Adrenal gland (tissue), 12 donors: ENCODE measurements around the gene ABCC3. TPM values are rescaled to one million over a fixed set of nuclear protein-coding genes. Genes with fewer than 3 reads are reported as not detected.
"Not testable (repeated sequence)": the region's sequence is repeated elsewhere in the genome, so short reads cannot be mapped to it uniquely, and the experiment has no call there.

Experiments used
- DNase-seq, 7 donors: peaks; one replicate each; pipeline ENCODE4 v3.0.0-alpha.2; 2019 to 2020
- H3K27ac ChIP-seq, 5 donors: fragments of 200-600 bp; sonication (generic) in 4 of 5; 1 replicate in 3 of 5; 2 replicates in 2 of 5; pipeline versions ENCODE4 v1.5.1 to v1.8.0; 2016 to 2020; ENCODE audit warnings: mild to moderate bottlenecking in 1 of 5
- H3K27me3 ChIP-seq: fragments of 200-600 bp; 2 replicates; pipeline ENCODE4 v1.8.0; 2021
- H3K36me3 ChIP-seq, 2 donors: fragments of 200-600 bp; replicated peaks in 1 of 2; 1 replicate in 1 of 2; 2 replicates in 1 of 2; pipeline versions ENCODE4 v1.5.1 to v1.8.0; 2018 to 2022
- H3K4me1 ChIP-seq, 2 donors: fragments of 200-600 bp; replicated peaks in 1 of 2; 1 replicate in 1 of 2; 2 replicates in 1 of 2; pipeline versions ENCODE4 v1.5.1 to v1.8.0; 2018 to 2021
- H3K4me3 ChIP-seq, 4 donors: fragments of 200-600 bp; sonication (generic) in 3 of 4; one replicate each; pipeline ENCODE4 v1.5.1; 2016 to 2018
- H3K9me3 ChIP-seq, 3 donors: fragments of 200-600 bp; sonication (generic) in 1 of 3; replicated peaks in 1 of 3; 1 replicate in 2 of 3; 2 replicates in 1 of 3; pipeline versions ENCODE4 v1.5.1 to v1.8.0; 2016 to 2021
- POLR2A ChIP-seq, 2 donors: fragments of 450-650 bp; IDR thresholded peaks; one replicate each; pipeline ENCODE4 v1.6.1; 2017; ENCODE audit warnings: antibody characterized with exemption in 2 of 2, mild to moderate bottlenecking in 2 of 2, moderate library complexity in 1 of 2
- WGBS, 4 donors: extraction: QIAGEN DNeasy Blood & Tissue Kit in 2 of 4; methylation state at CpG; one replicate each; pipeline versions ENCODE4 v1.1.5 to v1.1.7; 2013 to 2017; 5-methylcytosine and 5-hydroxymethylcytosine counted together
- intact Hi-C, 2 donors: fragments of 100-400 bp; cut with DNase I; formaldehyde crosslinking; loops; one replicate each; pipeline versions ENCODE4 v1.14.1 to v1.15.0; 2022 to 2023
- polyA plus RNA-seq, 3 donors: library from polyadenylated mRNA; stranded (reverse); fragments of 200-250 nt in 2 of 3; fragments of 350-450 nt in 1 of 3; fragmentation: Illumina TruSeq in 1 of 3; extraction: RNeasy Lipid Tissue Mini Kit (QIAGEN cat#74804) in 1 of 3; gene quantifications; one replicate each; pipeline ENCODE4 v1.2.3, GENCODE V29; 2013 to 2014
- total RNA-seq, 9 donors: library from RNA; depleted of rRNA in 4 of 9; stranded (reverse); fragments of >200 nt in 4 of 9; fragments of 120-200 nt in 1 of 9; fragmentation: NEBNext Ultra II Directional in 1 of 9; extraction: Animal tissue kit (Norgen Biotek cat#: 25700) in 1 of 9; gene quantifications; one replicate each; pipeline versions ENCODE4 v1.1.0 to v1.2.4, GENCODE V29; 2013 to 2023
- TF ChIP-seq, protein P1 (sequence below), 6 experiments: fragments of 450-650 bp in 4 of 6; fragments of 200-600 bp in 2 of 6; sonication (generic) in 1 of 6; IDR thresholded peaks; 1 replicate in 5 of 6; 2 replicates in 1 of 6; pipeline versions ENCODE4 v1.5.1 to v1.8.0; 2016 to 2021; ENCODE audit warnings: antibody characterized with exemption in 6 of 6, mild to moderate bottlenecking in 2 of 6, moderate library complexity in 1 of 6
- donor health status: healthy with polysubstance abuse.
- donor health status: Bipolar disorder and iron deficiency.
- donor health status: DM: yes; HTN: yes; CAD: no.
- donor health status: DM: no; HTN: no; CAD: no.
- donor health status: DM: no; HTN: no; CAD: no.
- donor health status: DM: yes; HTN: yes; CAD: no.

The ABCC3 gene
- total and polyA plus RNA-seq, 12 donors, result 7.2 to 448 (median 262) TPM

GRCh38 chr17:50719924-50720794 lies 85.5 kb downstream of the ABCC3 start:
- no peaks in the 10 kb centered on the region for H3K27me3 ChIP-seq
- intact Hi-C loops, result no loop called here
- H3K9me3 ChIP-seq, result no peaks in the 10 kb centered on the region
- no peak for DNase-seq
- H3K4me3 ChIP-seq, result peak overlapping the region; percentile 25 to 89 (median 76)
- H3K4me1 ChIP-seq, result peaks cover 6 to 45% of the 10 kb centered on the region in 2 donors
- peak overlapping the region; percentile 80 to 98 (median 95) for H3K27ac ChIP-seq
- 0 to 3% (median 1%) methylated on average over 19 to 25 of the region's 25 CpGs for WGBS, 4 donors
- no peak for TF ChIP-seq POLR2A (IDR thresholded peaks at IDR 0.05)
- TF ChIP-seq, protein P1, sequence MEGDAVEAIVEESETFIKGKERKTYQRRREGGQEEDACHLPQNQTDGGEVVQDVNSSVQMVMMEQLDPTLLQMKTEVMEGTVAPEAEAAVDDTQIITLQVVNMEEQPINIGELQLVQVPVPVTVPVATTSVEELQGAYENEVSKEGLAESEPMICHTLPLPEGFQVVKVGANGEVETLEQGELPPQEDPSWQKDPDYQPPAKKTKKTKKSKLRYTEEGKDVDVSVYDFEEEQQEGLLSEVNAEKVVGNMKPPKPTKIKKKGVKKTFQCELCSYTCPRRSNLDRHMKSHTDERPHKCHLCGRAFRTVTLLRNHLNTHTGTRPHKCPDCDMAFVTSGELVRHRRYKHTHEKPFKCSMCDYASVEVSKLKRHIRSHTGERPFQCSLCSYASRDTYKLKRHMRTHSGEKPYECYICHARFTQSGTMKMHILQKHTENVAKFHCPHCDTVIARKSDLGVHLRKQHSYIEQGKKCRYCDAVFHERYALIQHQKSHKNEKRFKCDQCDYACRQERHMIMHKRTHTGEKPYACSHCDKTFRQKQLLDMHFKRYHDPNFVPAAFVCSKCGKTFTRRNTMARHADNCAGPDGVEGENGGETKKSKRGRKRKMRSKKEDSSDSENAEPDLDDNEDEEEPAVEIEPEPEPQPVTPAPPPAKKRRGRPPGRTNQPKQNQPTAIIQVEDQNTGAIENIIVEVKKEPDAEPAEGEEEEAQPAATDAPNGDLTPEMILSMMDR (IDR thresholded peaks at IDR 0.05), result no peak
- no peaks in the 10 kb centered on the region for H3K36me3 ChIP-seq

DNA sequence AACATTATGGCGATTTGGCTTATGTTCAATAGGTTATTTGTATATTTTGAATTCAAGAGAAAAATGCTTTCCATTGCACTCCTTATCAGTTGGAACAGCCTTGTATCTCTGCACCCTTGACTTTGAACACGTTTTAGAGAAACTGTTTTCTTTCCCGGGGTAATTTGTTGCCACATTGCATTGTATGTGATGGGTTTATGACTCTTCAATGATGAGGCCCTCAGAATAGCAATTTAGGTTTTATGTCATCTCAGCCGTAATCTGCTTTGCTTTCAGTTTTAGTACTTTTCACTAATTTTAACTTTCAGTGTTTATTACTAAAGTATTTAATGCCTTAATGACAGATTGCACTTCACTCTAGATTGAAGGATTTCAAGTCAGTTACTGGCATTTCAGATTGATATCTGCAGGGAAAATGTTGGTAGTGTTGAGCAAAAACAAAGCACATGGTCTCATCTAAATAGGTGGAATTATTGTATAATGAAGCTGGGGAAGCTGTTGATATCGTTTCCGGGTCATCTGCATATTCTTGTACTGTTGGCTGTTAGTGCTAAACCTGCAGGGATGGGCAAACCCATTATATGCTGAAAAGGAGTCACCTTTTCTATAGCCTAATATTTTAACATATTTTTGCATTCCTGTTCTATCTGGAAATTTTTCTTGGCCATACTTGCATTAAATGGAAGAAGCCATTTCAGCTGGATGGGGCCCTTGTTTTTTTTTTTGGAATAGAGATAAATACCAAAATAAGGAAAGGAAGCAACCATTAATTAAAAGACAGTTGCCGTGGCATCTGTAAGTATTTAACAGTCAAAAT lies 86.7 kb downstream of the ABCC3 start:
- no peaks in the 10 kb centered on the region for H3K27me3 ChIP-seq
- WGBS, 4 donors, result 8 to 13% (median 11%) methylated on average over 7 of the region's 7 CpGs
- peak overlapping the region in 1 of 4 donors; percentile 89 for H3K4me3 ChIP-seq
- H3K9me3 ChIP-seq, result no peaks in the 10 kb centered on the region
- H3K4me1 ChIP-seq, result peaks cover 6 to 57% of the 10 kb centered on the region in 2 donors
- H3K27ac ChIP-seq, result peak overlapping the region in 3 of 5 donors; percentile 19 to 95 (median 20)
- no peak for DNase-seq
- H3K36me3 ChIP-seq, result no peaks in the 10 kb centered on the region
- intact Hi-C loops, result no loop called here
- peak in 1 of 2 donors; percentile 23 for TF ChIP-seq POLR2A (IDR thresholded peaks at IDR 0.05)
- TF ChIP-seq, protein P1 (IDR thresholded peaks at IDR 0.05), result no peak

DNA sequence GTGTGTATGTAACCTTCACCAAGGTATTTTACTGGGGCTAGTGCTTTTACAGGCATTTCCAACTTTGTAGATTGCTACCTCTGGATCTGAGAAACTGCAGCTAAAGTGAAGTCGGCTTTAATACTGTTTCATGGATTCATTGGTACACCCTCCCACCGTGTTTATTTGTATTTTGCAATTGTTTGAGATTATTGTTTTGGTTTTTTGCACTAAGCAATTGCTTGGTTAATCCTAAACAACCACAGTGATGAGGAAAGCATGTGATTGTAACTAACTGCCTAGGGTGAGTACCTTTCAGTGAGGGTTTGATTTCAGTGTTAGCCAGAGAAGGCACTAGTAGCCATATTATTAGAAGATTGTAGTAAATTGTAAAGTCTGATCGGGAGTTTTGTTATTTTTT lies 88.1 kb downstream of the ABCC3 start:
- Histone ChIP-seq H3K9me3 (no peaks in the 10 kb centered on the region), H3K4me1 (peaks cover 6 to 65% of the 10 kb centered on the region in 2 donors), H3K4me3 (no peak overlapping the region), H3K36me3 (no peaks in the 10 kb centered on the region), H3K27ac (no peak overlapping the region), H3K27me3 (no peaks in the 10 kb centered on the region)
- intact Hi-C loops, result no loop called here
- DNase-seq, result no peak
- WGBS, 4 donors, result 41 to 57% (median 51%) methylated on average over 3 of the region's 3 CpGs
- no peak for TF ChIP-seq POLR2A (IDR thresholded peaks at IDR 0.05)
- TF ChIP-seq, protein P1 (IDR thresholded peaks at IDR 0.05), result no peak

- H3K4me3 ChIP-seq, H3K27ac ChIP-seq, H3K36me3 ChIP-seq, H3K27me3 ChIP-seq, intact Hi-C loops, H3K9me3 ChIP-seq, DNase-seq: not testable (repeated sequence)
- WGBS, 4 donors, result 91 to 94% (median 92%) methylated on average over 6 of the region's 6 CpGs
- H3K4me1 ChIP-seq, result peaks cover 6 to 70% of the 10 kb centered on the region in 2 donors
Observed at GRCh38 chr17:50724622-50725021, 89.9 kb downstream of the ABCC3 start.
